Ovary (tissue), 9 donors: ENCODE measurements around the gene NUP160. TPM values are rescaled to one million over a fixed set of nuclear protein-coding genes. Genes with fewer than 3 reads are reported as not detected.

ENCODE experiments used
- DNase-seq, 5 donors: peaks; one replicate each; pipeline ENCODE4 v3.0.0-alpha.2; 2019 to 2020
- H3K27ac ChIP-seq, 2 donors: fragments of 200-600 bp; one replicate each; pipeline versions ENCODE4 v1.5.1 to v1.8.0; 2019 to 2022
- H3K27me3 ChIP-seq: fragments of 200-600 bp; one replicate; pipeline ENCODE4 v1.8.0; 2022
- H3K36me3 ChIP-seq: fragments of 200-600 bp; sonication (generic); one replicate; pipeline ENCODE4 v1.5.1; 2019
- H3K4me1 ChIP-seq: one replicate; pipeline ENCODE4 v1.8.1; 2013; ENCODE audit warnings: mild to moderate bottlenecking, moderate library complexity; ENCODE audit not compliant: insufficient read depth
- H3K4me3 ChIP-seq: fragments of 200-600 bp; sonication (generic); one replicate; pipeline ENCODE4 v1.5.1; 2017
- H3K9me3 ChIP-seq, 2 donors: fragments of 200-600 bp in 1 of 2; sonication (generic) in 1 of 2; one replicate each; pipeline versions ENCODE4 v1.5.1 to v1.8.1; 2013 to 2019; ENCODE audit warnings: mild to moderate bottlenecking in 1 of 2, moderate library complexity in 1 of 2
- CTCF ChIP-seq, 3 donors: fragments of 450-650 bp in 2 of 3; fragments of 200-600 bp in 1 of 3; IDR thresholded peaks; one replicate each; pipeline versions ENCODE4 v1.5.1 to v1.8.0; 2016 to 2022; ENCODE audit warnings: antibody characterized with exemption in 3 of 3, mild to moderate bottlenecking in 1 of 3
- EP300 ChIP-seq: sonication (generic); formaldehyde crosslinking; IDR thresholded peaks from one replicate; pipeline ENCODE4 v1.6.1; 2017; ENCODE audit warnings: antibody characterized with exemption
- POLR2A ChIP-seq: fragments of 450-650 bp; IDR thresholded peaks from one replicate; pipeline ENCODE4 v1.6.1; 2017; ENCODE audit warnings: antibody characterized with exemption, mild to moderate bottlenecking, moderate library complexity
- WGBS, 3 donors: extraction: QIAGEN DNeasy Blood & Tissue Kit in 1 of 3; methylation state at CpG; one replicate each; pipeline versions ENCODE4 v1.1.5 to v1.1.7; 2013 to 2017; 5-methylcytosine and 5-hydroxymethylcytosine counted together
- intact Hi-C, 4 donors: fragments of 100-400 bp; cut with DNase I; formaldehyde crosslinking; loops; one replicate each; pipeline versions ENCODE4 v1.11.0 to v1.15.1; 2022 to 2023
- polyA plus RNA-seq, 2 donors: library from polyadenylated mRNA; stranded (reverse); fragments of 200-250 nt in 1 of 2; fragments of 350-450 nt in 1 of 2; fragmentation: Illumina TruSeq in 1 of 2; extraction: RNeasy Lipid Tissue Mini Kit (QIAGEN cat#74804) in 1 of 2; gene quantifications; one replicate each; pipeline ENCODE4 v1.2.3, GENCODE V29; 2013 to 2014
- small RNA-seq: library from RNA; depleted of rRNA; stranded (forward); fragments of <200 nt; gene quantifications from one replicate; pipeline ENCODE3, GENCODE V24; 2016
- total RNA-seq, 7 donors: library from RNA; depleted of rRNA in 2 of 7; stranded (reverse); fragments of >200 nt in 2 of 7; fragmentation: NEBNext Ultra II Directional in 3 of 7; extraction: Animal tissue kit (Norgen Biotek cat#: 25700) in 3 of 7; gene quantifications; one replicate each; pipeline versions ENCODE4 v1.1.0 to v1.2.4, GENCODE V29; 2016 to 2023
- donor health status: DM: no; HTN: no; CAD: no; lungs with moderate emphysema.
- donor health status: DM: no; HTN: no; CAD: no.
- donor health status: Bipolar disorder and iron deficiency.
- donor health status: DM: yes; HTN: yes; CAD: no.
- donor health status: DM: no; HTN: no; CAD: no.
- donor health status: DM: yes; HTN: yes; CAD: no.

NUP160 gene
- total and polyA plus RNA-seq, 9 donors: 21.3 to 48.5 (median 31.6) TPM

- TF ChIP-seq CTCF (IDR thresholded peaks at IDR 0.05): no peak
- TF ChIP-seq EP300: no peak
- no peak for TF ChIP-seq POLR2A
- no peak overlapping the region for H3K27ac ChIP-seq
- H3K9me3 ChIP-seq: no peaks in the 10 kb centered on the region
- no peaks in the 10 kb centered on the region for H3K4me1 ChIP-seq
- intact Hi-C loops: no loop called here
- DNase-seq: no peak
- no peak overlapping the region for H3K4me3 ChIP-seq
- no peaks in the 10 kb centered on the region for H3K27me3 ChIP-seq
- H3K36me3 ChIP-seq: no peaks in the 10 kb centered on the region
- 70 to 80% (median 73%) methylated on average over 10 of the region's 10 CpGs for WGBS, 3 donors
Observed at GRCh38 chr11:47732271-47732670, 115.9 kb downstream of the NUP160 start.

DNA sequence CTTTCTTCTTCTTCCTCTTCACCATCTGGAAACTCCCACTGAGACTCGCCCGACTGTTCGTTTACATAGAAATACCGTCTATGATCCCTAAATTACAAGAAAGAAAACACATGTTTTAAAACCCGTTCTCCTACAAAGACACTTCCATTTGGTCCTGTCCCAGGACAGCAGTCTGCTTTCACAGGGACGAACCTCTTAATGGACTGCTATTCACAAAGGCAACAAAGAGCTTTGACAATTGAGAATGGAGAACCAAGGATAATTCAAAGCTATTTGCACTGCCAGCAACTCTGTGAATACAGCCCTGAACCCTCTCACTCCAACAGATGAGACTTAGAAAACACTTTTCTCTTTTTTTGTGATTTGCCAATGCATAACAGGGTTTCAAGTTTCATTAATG lies 116.7 kb downstream of the NUP160 start:
- Histone ChIP-seq H3K4me1 (no peaks in the 10 kb centered on the region), H3K4me3 (no peak overlapping the region), H3K36me3 (no peaks in the 10 kb centered on the region), H3K9me3 (no peaks in the 10 kb centered on the region), H3K27me3 (no peaks in the 10 kb centered on the region), H3K27ac (no peak overlapping the region)
- 36 to 62% (median 48%) methylated on average over 6 of the region's 6 CpGs for WGBS, 3 donors
- TF ChIP-seq EP300 (no peak), POLR2A (no peak)
- no peak for DNase-seq
- intact Hi-C loops: no loop called here

Small RNAs within 50 kb of the gene (small RNA-seq; reads per million reads assigned to genes)
- not detected for gene AC021443.1
- gene RF00019: not detected
- gene RNA5SP340: not detected

Other genes with a start within 250 kb of the NUP160 start
- 10 to 100 TPM; 13.0 to 44.1 (median 38.8) TPM for gene MTCH2, start 205.8 kb downstream of the NUP160 start, total RNA-seq
- 10 to 100 TPM; 20.4 to 51.2 TPM for gene MTCH2, start 205.8 kb downstream of the NUP160 start, polyA plus RNA-seq
- 10 to 100 TPM in 1 of 7 donors, 1 to 10 TPM in 5, under 1 TPM in 1; 0.83 to 13.1 (median 2.8) TPM for gene AGBL2, start 133.0 kb downstream of the NUP160 start, total RNA-seq
- 1 to 10 TPM; 2.0 to 4.5 TPM for gene AGBL2, start 133.0 kb downstream of the NUP160 start, polyA plus RNA-seq
- 100 to 1,000 TPM in 5 of 7 donors, 10 to 100 TPM in 2; 81.8 to 167 (median 131) TPM for gene FNBP4, start 81.0 kb downstream of the NUP160 start, total RNA-seq
- 10 to 100 TPM; 59.4 to 72.8 TPM for gene FNBP4, start 81.0 kb downstream of the NUP160 start, polyA plus RNA-seq
- 10 to 100 TPM in 1 of 7 donors, 1 to 10 TPM in 6; 3.3 to 16.1 (median 5.5) TPM for gene PTPRJ, start 132.2 kb upstream of the NUP160 start, total RNA-seq
- 1 to 10 TPM; 1.6 to 6.0 TPM for gene PTPRJ, start 132.2 kb upstream of the NUP160 start, polyA plus RNA-seq